HepG2 (cell line): ENCODE measurements around the gene ZNF749. TPM values are rescaled to one million over a fixed set of nuclear protein-coding genes. Genes with fewer than 3 reads are reported as not detected.

Experiments
- BCLAF1 ChIP-seq: fragments of 450-650 bp; IDR thresholded peaks from 2 replicates; pipeline ENCODE4 v1.6.1; 2017; ENCODE audit warnings: mild to moderate bottlenecking
- CBX5 ChIP-seq: sonication (generic); formaldehyde crosslinking; IDR thresholded peaks from 2 replicates; pipeline ENCODE4 v1.4.0; 2020; ENCODE audit warnings: missing genetic modification reagents, borderline replicate concordance
- CREB1 ChIP-seq, 2 experiments: fragments of 450-650 bp in 1 of 2; IDR thresholded peaks; 2 replicates each; pipeline ENCODE4 v1.6.1; 2016 to 2017; ENCODE audit warnings: control low read depth in 1 of 2, mild to moderate bottlenecking in 1 of 2, missing compliant biosample characterization in 1 of 2, missing genetic modification characterization in 1 of 2
- CSRNP2 ChIP-seq: sonication (generic); formaldehyde crosslinking; conservative IDR thresholded peaks from 2 replicates; pipeline ENCODE4 v1.8.0; 2022; ENCODE audit warnings: low read depth, missing genetic modification reagents
- FUBP1 ChIP-seq: sonication (generic); formaldehyde crosslinking; IDR thresholded peaks from 2 replicates; pipeline ENCODE4 v1.5.1; 2020; ENCODE audit warnings: missing genetic modification reagents, mild to moderate bottlenecking, borderline replicate concordance
- GZF1 ChIP-seq: sonication (generic); formaldehyde crosslinking; IDR thresholded peaks from 2 replicates; pipeline ENCODE4 v1.5.1; 2020; ENCODE audit warnings: mild to moderate bottlenecking, missing genetic modification reagents
- HOXA5 ChIP-seq: sonication (generic); formaldehyde crosslinking; IDR thresholded peaks from 2 replicates; pipeline ENCODE4 v1.4.0; 2020; ENCODE audit warnings: missing genetic modification reagents
- MLLT10 ChIP-seq: sonication (generic); formaldehyde crosslinking; IDR thresholded peaks from 2 replicates; pipeline ENCODE4 v1.4.0; 2020; ENCODE audit warnings: missing genetic modification reagents
- MNT ChIP-seq: fragments of 450-650 bp; IDR thresholded peaks from 2 replicates; pipeline ENCODE4 v1.6.1; 2016
- MXD4 ChIP-seq: IDR thresholded peaks from 2 replicates; pipeline ENCODE4 v1.6.1; 2016; ENCODE audit warnings: mild to moderate bottlenecking, missing biosample characterization, missing genetic modification reagents
- RAD51 ChIP-seq: fragments of 450-650 bp; IDR thresholded peaks from 2 replicates; pipeline ENCODE4 v1.6.1; 2016; ENCODE audit warnings: borderline replicate concordance
- SETDB1 ChIP-seq: sonication (generic); formaldehyde crosslinking; IDR thresholded peaks from 2 replicates; pipeline ENCODE4 v1.5.1; 2020; ENCODE audit warnings: missing genetic modification reagents, mild to moderate bottlenecking, borderline replicate concordance
- TCF12 ChIP-seq, 2 experiments: fragments of 450-650 bp in 1 of 2; sonication (generic) in 1 of 2; formaldehyde crosslinking in 1 of 2; IDR thresholded peaks; 2 replicates each; pipeline versions ENCODE4 v1.6.1 to v1.8.0; 2017 to 2022; ENCODE audit warnings: antibody characterized with exemption in 1 of 2, mild to moderate bottlenecking in 1 of 2, missing genetic modification reagents in 1 of 2, moderate library complexity in 1 of 2
- WIZ ChIP-seq: sonication (generic); formaldehyde crosslinking; IDR thresholded peaks from 2 replicates; pipeline ENCODE4 v1.5.1; 2020; ENCODE audit warnings: mild to moderate bottlenecking, missing genetic modification reagents
- YEATS4 ChIP-seq: sonication (generic); formaldehyde crosslinking; IDR thresholded peaks from 2 replicates; pipeline ENCODE4 v1.4.0; 2020; ENCODE audit warnings: missing genetic modification reagents, borderline replicate concordance
- ZNF12 ChIP-seq: sonication (generic); formaldehyde crosslinking; IDR thresholded peaks from 2 replicates; pipeline ENCODE4 v1.5.0; 2020; ENCODE audit warnings: missing genetic modification reagents
- ZNF143 ChIP-seq: sonication (generic); formaldehyde crosslinking; IDR thresholded peaks from 2 replicates; pipeline ENCODE4 v1.4.0; 2020; ENCODE audit warnings: missing genetic modification reagents
- ZNF703 ChIP-seq: sonication (generic); formaldehyde crosslinking; IDR thresholded peaks from 2 replicates; pipeline ENCODE4 v1.5.1; 2020; ENCODE audit warnings: missing genetic modification reagents, mild to moderate bottlenecking, moderate library complexity, borderline replicate concordance
- ZNF782 ChIP-seq: sonication (generic); formaldehyde crosslinking; IDR thresholded peaks from 2 replicates; pipeline ENCODE4 v1.4.0; 2020; ENCODE audit warnings: missing genetic modification reagents, mild to moderate bottlenecking, borderline replicate concordance
- ZNF850 ChIP-seq: sonication (generic); formaldehyde crosslinking; conservative IDR thresholded peaks from 2 replicates; pipeline ENCODE4 v1.9.0; 2021; ENCODE audit warnings: mild to moderate bottlenecking, missing genetic modification reagents
- polyA plus RNA-seq, 8 experiments: library from polyadenylated mRNA; depleted of rRNA in 3 of 8; stranded (reverse) in 7 of 8; unstranded in 1 of 8; fragments of >200 nt; fragmentation: Illumina TruSeq in 4 of 8; extraction: Trizol in 4 of 8; gene quantifications; 2 replicates each; pipeline versions ENCODE4 v1.2.1 to v1.2.3, GENCODE V29; 2011 to 2016; ENCODE audit warnings: low read depth in 4 of 8, missing spikeins in 1 of 8, mixed read lengths in 1 of 8; ENCODE audit not compliant: insufficient read depth in 1 of 8
- total RNA-seq, 5 experiments: library from RNA; depleted of rRNA; stranded (reverse); fragments of >200 nt; fragmentation: Illumina TruSeq; extraction: Trizol; gene quantifications; 2 replicates each; pipeline ENCODE4 v1.2.3, GENCODE V29; 2016; ENCODE audit warnings: low read depth in 1 of 5

Gene ZNF749
- total and polyA plus RNA-seq, 2 of the 13 experiments (the other 11 are each of a cell fraction or from before 2014, with no cell fraction given) = 18.9 to 21.0 TPM

GRCh38 chr19:57434386-57435061 is 601 bp upstream of the ZNF749 start (continued):
- TF ChIP-seq TCF12 (IDR thresholded peaks at IDR 0.05) = no peak
- TF ChIP-seq TCF12 (CRISPR knock-in tag; IDR thresholded peaks at IDR 0.05) = no peak
- no peak; the same call in 1 of the 2 replicates for TF ChIP-seq ZNF782
- 0 out of 2 replicates have a peak, but pooled peaks have one; percentile 16 for TF ChIP-seq YEATS4
- TF ChIP-seq MNT = no peak
- TF ChIP-seq BCLAF1 = no peak
- no peak for TF ChIP-seq ZNF12 (CRISPR knock-in tag)
- no peak for TF ChIP-seq SETDB1 (CRISPR knock-in tag)
- no peak for TF ChIP-seq CSRNP2 (CRISPR knock-in tag)
- TF ChIP-seq RAD51 = no peak
- no peak for TF ChIP-seq MXD4 (CRISPR knock-in tag)
- TF ChIP-seq ZNF143 (CRISPR knock-in tag) = no peak
- no peak for TF ChIP-seq ZNF703 (CRISPR knock-in tag)
- no peak for TF ChIP-seq MLLT10 (CRISPR knock-in tag)
- TF ChIP-seq FUBP1 = no peak
- TF ChIP-seq WIZ (CRISPR knock-in tag) = no peak
- TF ChIP-seq GZF1 = no peak
- TF ChIP-seq ZNF850 (CRISPR knock-in tag) = no peak
- no peak for TF ChIP-seq CREB1 (IDR thresholded peaks at IDR 0.05)
- no peak for TF ChIP-seq CREB1 (CRISPR knock-in tag; IDR thresholded peaks at IDR 0.05)
- no peak for TF ChIP-seq CBX5 (CRISPR knock-in tag)
- TF ChIP-seq HOXA5 (CRISPR knock-in tag) = 0 out of 2 replicates have a peak, but pooled peaks have one; percentile 10
